ENCODE data around the gene BFAR. TPM values are rescaled to one million over a fixed set of nuclear protein-coding genes. Genes with fewer than 3 reads are reported as not detected.

The BFAR gene
- 10 to 100 TPM; 58.6 to 77.2 (median 65.6) TPM for total RNA-seq

- Histone ChIP-seq H3K4me1 (peaks cover 0 to 49% (median 18%) of the 10 kb centered on the region in 4 donors), H3K27me3 (no peaks in the 10 kb centered on the region), H3K36me3 (peaks cover 0 to 5% (median 0%) of the 10 kb centered on the region in 3 donors), H3K27ac (peak within 1 kb of the TSS; percentile 81 to 98 (median 96)), H3K4me3 (peak within 1 kb of the TSS; percentile 80 to 86 (median 83)), H3K9me3 (no peaks in the 10 kb centered on the region)
- TF ChIP-seq CTCF (IDR thresholded peaks at IDR 0.05) (no peak), POLR2A (IDR thresholded peaks at IDR 0.05) (peak; percentile 99 to 100)
- DNase-seq, result peak; percentile 99 to 100 (median 99)
Measured at GRCh38 chr16:14632693-14633569, at the start of gene BFAR. BFAR (plus strand) TSS chr16:14632951; CDS start chr16:14644347, 11,396 bp downstream.

GRCh38 chr16:14585287-14585686 is 47.5 kb upstream of the BFAR start:
- DNase-seq, result no peak
- Histone ChIP-seq H3K27me3 (no peaks in the 10 kb centered on the region), H3K9me3 (no peaks in the 10 kb centered on the region), H3K4me1 (no peaks in the 10 kb centered on the region), H3K36me3 (peaks cover 0 to 88% (median 0%) of the 10 kb centered on the region in 3 donors), H3K27ac (no peak overlapping the region), H3K4me3 (no peak overlapping the region)
- TF ChIP-seq POLR2A (IDR thresholded peaks at IDR 0.05), result no peak
- no peak for TF ChIP-seq CTCF (IDR thresholded peaks at IDR 0.05)

GRCh38 chr16:14586637-14587305 is 46.0 kb upstream of the BFAR start:
- no peak for TF ChIP-seq CTCF (IDR thresholded peaks at IDR 0.05)
- no peak for TF ChIP-seq POLR2A (IDR thresholded peaks at IDR 0.05)
- Histone ChIP-seq H3K4me3 (no peak overlapping the region), H3K9me3 (no peaks in the 10 kb centered on the region), H3K27ac (no peak overlapping the region), H3K4me1 (no peaks in the 10 kb centered on the region), H3K36me3 (peaks cover 0 to 89% (median 0%) of the 10 kb centered on the region in 3 donors), H3K27me3 (no peaks in the 10 kb centered on the region)
- no peak for DNase-seq

GRCh38 chr16:14600164-14600563 is 32.6 kb upstream of the BFAR start:
- H3K36me3 ChIP-seq, result peaks cover 0 to 92% (median 0%) of the 10 kb centered on the region in 3 donors
- DNase-seq, result no peak

More at GRCh38 chr16:14600164-14600563, 32.6 kb upstream of the BFAR start:
- no peaks in the 10 kb centered on the region for H3K27me3 ChIP-seq
- no peak overlapping the region for H3K4me3 ChIP-seq
- no peaks in the 10 kb centered on the region for H3K4me1 ChIP-seq
- H3K9me3 ChIP-seq, result no peaks in the 10 kb centered on the region
- no peak for TF ChIP-seq POLR2A (IDR thresholded peaks at IDR 0.05)
- TF ChIP-seq CTCF (IDR thresholded peaks at IDR 0.05), result peak in 5 of 6 experiments; percentile 39 to 57 (median 50)
- H3K27ac ChIP-seq, result no peak overlapping the region

All from Peyer's patch (tissue), 4 donors.